Activated T-helper 1 cell treated with Interleukin-2 at 50 U/mL for 16 hours (primary cell): Measurements from ENCODE around the gene AADACL3.
"Not testable (repeated sequence)": the region's sequence is repeated elsewhere in the genome, so short reads cannot be mapped to it uniquely, and the experiment has no call there.

Experiments
- DNase-seq: peaks from one replicate; pipeline ENCODE4 v3.0.0-alpha.2; 2020; ENCODE audit warnings: low read depth

The AADACL3 gene

GRCh38 chr1:12714710-12715475, 1.0 kb upstream of the AADACL3 start:
- no peak for DNase-seq

- no peak for DNase-seq
Measured at GRCh38 chr1:12717301-12717838, 1.5 kb downstream of the AADACL3 start.

- no peak for DNase-seq
Measured at GRCh38 chr1:12722626-12723025, 6.7 kb downstream of the AADACL3 start.

- DNase-seq, result no peak
Measured at GRCh38 chr1:12728391-12728790, 12.5 kb downstream of the AADACL3 start.

- DNase-seq, result no peak
Measured at GRCh38 chr1:12730156-12730555, 14.2 kb downstream of the AADACL3 start.

GRCh38 chr1:12731084-12731483, 15.2 kb downstream of the AADACL3 start:
- DNase-seq, result not testable (repeated sequence)

- no peak for DNase-seq
Measured at GRCh38 chr1:12734651-12735050, 18.7 kb downstream of the AADACL3 start.

- DNase-seq, result no peak
Measured at GRCh38 chr1:12738934-12739333, 23.0 kb downstream of the AADACL3 start.

- DNase-seq, result no peak
Measured at GRCh38 chr1:12739613-12740012, 23.7 kb downstream of the AADACL3 start.

- DNase-seq, result no peak
Measured at GRCh38 chr1:12741946-12742345, 26.0 kb downstream of the AADACL3 start.

- no peak for DNase-seq
Measured at GRCh38 chr1:12745126-12745991, 29.4 kb downstream of the AADACL3 start.

- no peak for DNase-seq
Measured at GRCh38 chr1:12745992-12746323, 30.0 kb downstream of the AADACL3 start, which contains the start of gene CFAP107. TSS of gene CFAP107 (plus strand) at chr1:12746200. CDS start at chr1:12746431, 231 bp downstream.

GRCh38 chr1:12748778-12749355, 33.0 kb downstream of the AADACL3 start:
- DNase-seq, result no peak

GRCh38 chr1:12754738-12755137, 38.8 kb downstream of the AADACL3 start:
- no peak for DNase-seq

GRCh38 chr1:12756273-12756672, 40.4 kb downstream of the AADACL3 start:
- no peak for DNase-seq

GRCh38 chr1:12756768-12757413, 41.0 kb downstream of the AADACL3 start:
- no peak for DNase-seq

GRCh38 chr1:12757836-12758235, 41.9 kb downstream of the AADACL3 start:
- DNase-seq, result no peak

GRCh38 chr1:12760256-12760795, 44.4 kb downstream of the AADACL3 start:
- no peak for DNase-seq

GRCh38 chr1:12761781-12762180, 45.9 kb downstream of the AADACL3 start:
- no peak for DNase-seq

GRCh38 chr1:12762766-12763165, 46.9 kb downstream of the AADACL3 start:
- DNase-seq, result no peak

- DNase-seq, result no peak
Measured at GRCh38 chr1:12763479-12763878, 47.6 kb downstream of the AADACL3 start.

GRCh38 chr1:12764016-12764415, 48.1 kb downstream of the AADACL3 start:
- no peak for DNase-seq
